Peyer's patch (tissue), 4 donors: ENCODE measurements around the gene KLHL18.

Experiments used
- POLR2A ChIP-seq, 2 donors: fragments of 450-650 bp; IDR thresholded peaks; one replicate each; pipeline ENCODE4 v1.5.1; 2017; ENCODE audit warnings: antibody characterized with exemption in 2 of 2, mild to moderate bottlenecking in 2 of 2, moderate library complexity in 2 of 2
- TF ChIP-seq, protein P1 (sequence below), 6 experiments: fragments of 450-650 bp in 4 of 6; fragments of 200-600 bp in 2 of 6; sonication (generic) in 1 of 6; IDR thresholded peaks; one replicate each; pipeline ENCODE4 v1.5.1; 2017 to 2019; ENCODE audit warnings: antibody characterized with exemption in 6 of 6, mild to moderate bottlenecking in 3 of 6, moderate library complexity in 1 of 6

DNA sequence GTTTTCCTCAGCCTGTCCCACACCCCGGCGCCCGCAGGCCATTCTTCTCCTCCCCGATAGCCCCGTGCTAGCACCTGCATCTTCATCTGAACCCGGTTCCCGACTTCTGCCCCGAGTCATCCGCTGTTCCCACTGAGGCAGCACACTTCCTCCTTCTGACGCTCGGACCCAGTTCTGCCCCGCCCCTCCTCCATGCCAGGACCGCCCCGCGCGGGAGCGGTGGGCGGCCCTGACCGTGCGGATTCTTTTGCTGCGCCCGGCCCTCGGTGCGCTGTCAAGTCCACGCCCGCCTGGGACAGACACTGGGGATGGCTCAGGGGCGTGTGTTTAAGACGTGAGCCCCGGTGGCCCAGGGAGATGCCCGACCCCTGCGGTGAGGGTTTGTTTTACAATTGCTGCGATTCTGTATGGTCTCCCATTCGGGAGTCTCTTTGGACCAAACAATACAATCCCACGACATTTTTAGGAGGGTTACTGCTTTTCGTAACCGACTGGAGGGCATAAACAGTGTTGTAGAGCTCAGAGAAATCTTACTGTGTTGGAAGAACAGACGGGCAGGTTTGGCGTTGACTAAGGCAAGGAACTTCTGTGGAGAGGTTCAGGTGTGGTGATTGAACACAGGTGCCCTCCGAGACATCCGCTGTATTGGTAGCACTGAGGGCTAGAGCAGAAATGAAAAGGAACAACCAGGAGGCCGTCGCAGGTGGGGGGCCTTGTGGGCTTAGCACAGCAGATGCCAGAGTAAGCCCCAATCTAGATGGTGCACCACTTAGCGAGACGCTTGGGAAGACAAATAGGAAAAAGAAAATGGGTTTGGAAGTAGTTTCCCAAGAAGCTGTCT is 98.8 kb downstream of the KLHL18 start:
- TF ChIP-seq, protein P1, sequence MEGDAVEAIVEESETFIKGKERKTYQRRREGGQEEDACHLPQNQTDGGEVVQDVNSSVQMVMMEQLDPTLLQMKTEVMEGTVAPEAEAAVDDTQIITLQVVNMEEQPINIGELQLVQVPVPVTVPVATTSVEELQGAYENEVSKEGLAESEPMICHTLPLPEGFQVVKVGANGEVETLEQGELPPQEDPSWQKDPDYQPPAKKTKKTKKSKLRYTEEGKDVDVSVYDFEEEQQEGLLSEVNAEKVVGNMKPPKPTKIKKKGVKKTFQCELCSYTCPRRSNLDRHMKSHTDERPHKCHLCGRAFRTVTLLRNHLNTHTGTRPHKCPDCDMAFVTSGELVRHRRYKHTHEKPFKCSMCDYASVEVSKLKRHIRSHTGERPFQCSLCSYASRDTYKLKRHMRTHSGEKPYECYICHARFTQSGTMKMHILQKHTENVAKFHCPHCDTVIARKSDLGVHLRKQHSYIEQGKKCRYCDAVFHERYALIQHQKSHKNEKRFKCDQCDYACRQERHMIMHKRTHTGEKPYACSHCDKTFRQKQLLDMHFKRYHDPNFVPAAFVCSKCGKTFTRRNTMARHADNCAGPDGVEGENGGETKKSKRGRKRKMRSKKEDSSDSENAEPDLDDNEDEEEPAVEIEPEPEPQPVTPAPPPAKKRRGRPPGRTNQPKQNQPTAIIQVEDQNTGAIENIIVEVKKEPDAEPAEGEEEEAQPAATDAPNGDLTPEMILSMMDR (IDR thresholded peaks at IDR 0.05): no peak
- TF ChIP-seq POLR2A (IDR thresholded peaks at IDR 0.05): no peak
